Measurements from ENCODE around the gene ING4.
"Not testable (repeated sequence)": the region's sequence is repeated elsewhere in the genome, so short reads cannot be mapped to it uniquely, and the experiment has no call there.

Gene ING4

GRCh38 chr12:6662906-6663742 is at the start of gene ING4:
Gene ING4, minus strand, starts transcription at chr12:6663119. Its CDS starts 18 bp downstream, at chr12:6663101.
- DNase-seq, result peak; percentile 100

- DNase-seq, result no peak
Observed at GRCh38 chr12:6708960-6709394, 46.1 kb upstream of the ING4 start.

DNA sequence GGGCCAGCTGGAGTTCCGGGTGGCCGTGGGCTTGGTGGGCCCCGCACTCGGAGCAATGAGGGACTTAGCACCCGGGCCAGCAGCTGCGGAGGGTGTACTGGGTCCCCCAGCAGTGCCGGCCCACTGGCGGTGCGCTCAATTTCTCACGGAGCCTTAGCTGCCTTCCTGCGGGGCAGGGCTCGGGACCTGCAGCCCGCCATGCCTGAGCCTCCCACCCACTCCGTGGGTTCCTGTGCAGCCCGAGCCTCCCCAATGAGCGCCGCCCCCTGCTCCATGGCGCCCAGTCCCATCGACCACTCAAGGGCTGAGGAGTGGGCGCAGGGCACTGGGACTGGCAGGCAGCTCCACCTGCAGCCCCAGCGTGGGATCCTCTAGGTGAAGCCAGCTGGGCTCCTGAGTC is 45.4 kb upstream of the ING4 start:
- not testable (repeated sequence) for DNase-seq

GRCh38 chr12:6703631-6704030 is 40.7 kb upstream of the ING4 start:
- DNase-seq, result no peak

DNA sequence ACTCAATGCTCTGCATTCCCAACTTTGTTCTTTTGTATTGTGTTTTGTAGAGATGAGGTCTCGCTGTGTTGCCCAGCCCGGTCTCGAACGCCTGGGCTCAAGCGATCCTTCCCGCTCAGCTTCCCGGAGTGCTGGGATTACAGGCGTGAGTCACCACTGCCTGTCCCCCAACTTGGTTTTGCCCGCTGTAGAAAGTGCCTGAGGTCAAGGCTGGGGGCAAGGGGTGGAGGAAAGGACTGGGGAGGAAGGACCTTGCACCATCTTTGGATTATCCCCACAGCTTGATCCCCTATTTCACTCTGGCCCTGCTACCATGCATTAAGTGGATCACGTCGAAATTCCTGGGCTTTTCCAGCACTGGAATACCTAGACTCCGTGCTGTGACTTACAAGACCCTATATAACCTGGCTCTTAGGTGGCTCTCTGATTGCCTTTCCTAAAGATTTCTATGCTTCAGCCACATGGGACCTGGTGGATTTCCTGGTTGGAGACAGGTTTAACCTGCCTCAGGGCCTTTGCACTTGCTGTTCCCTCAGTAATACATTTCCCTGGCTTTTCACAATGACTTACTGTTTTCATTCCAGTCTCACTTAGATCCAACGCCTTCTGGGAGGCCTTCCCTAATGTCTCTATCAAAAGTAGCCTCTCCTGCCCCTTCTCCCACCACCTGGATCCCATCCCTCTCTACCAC is 38.3 kb upstream of the ING4 start:
- no peak for DNase-seq

DNA sequence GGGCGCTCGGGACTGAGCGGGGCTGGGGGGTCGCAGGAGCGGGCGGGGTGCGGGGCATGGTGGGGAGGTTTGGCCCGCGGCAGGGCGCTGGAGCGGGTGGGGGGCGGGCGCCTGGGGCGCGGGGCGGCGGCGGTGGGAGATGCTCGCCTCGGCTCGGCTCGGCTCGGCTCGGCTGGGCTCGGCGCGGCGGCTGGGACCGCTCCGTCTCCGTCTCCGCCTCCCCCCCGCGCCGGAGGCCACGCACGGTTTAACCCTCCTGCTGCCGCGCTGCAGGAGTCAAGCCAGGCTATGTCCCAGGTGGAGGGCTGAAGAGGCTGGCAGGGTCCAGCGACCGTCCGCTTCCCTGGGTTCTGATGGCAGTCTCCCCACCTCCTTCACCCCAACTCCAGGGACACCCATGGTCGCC is 37.7 kb upstream of the ING4 start, which contains the start of gene PIANP:
PIANP (minus strand) TSS at position 170 of the 406 bp plus-strand sequence. CDS start 2,754 bp downstream, outside the sequence.
- DNase-seq, result no peak

- no peak for DNase-seq
Observed at GRCh38 chr12:6699989-6700645, 37.2 kb upstream of the ING4 start.

- DNase-seq, result no peak
Observed at GRCh38 chr12:6699259-6699988, 36.5 kb upstream of the ING4 start.

DNA sequence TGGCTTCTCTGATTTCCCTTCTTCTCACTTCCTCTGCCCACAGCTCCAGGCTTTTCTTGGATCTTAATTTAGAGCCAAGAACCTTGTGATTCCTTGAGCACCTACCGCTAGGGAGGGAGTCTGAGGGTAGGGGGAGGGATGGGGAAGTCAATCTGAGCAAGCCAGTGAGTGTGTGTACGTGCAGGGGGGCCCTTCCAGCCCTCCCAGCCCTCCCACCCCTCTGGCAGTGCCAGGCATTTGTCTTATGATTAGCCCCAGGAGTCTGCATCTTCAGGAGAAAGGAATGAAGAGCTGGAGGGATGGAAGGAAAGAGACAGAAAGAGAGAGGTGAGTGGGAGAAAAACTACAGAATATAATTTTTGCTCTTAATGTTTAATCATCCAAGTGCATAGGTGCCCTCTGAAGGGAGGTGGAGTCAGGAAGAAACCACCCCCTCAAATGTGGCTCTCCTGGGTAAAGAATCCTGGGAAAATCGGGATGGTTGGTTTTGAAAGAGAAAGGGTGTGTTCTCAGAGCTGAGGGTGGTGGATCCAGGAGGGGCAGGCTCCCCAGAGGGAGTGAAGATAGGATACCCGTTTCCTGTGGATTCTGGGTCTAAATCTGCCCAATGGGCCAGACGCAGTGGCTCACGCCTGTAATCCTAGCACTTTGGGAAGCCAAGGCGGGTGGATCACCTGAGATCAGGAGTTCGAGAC is 35.6 kb upstream of the ING4 start:
- DNase-seq, result no peak

- peak; percentile 35 for DNase-seq
Observed at GRCh38 chr12:6697584-6698351, 34.8 kb upstream of the ING4 start.

GRCh38 chr12:6696690-6697583 is 34.0 kb upstream of the ING4 start:
- no peak for DNase-seq

DNA sequence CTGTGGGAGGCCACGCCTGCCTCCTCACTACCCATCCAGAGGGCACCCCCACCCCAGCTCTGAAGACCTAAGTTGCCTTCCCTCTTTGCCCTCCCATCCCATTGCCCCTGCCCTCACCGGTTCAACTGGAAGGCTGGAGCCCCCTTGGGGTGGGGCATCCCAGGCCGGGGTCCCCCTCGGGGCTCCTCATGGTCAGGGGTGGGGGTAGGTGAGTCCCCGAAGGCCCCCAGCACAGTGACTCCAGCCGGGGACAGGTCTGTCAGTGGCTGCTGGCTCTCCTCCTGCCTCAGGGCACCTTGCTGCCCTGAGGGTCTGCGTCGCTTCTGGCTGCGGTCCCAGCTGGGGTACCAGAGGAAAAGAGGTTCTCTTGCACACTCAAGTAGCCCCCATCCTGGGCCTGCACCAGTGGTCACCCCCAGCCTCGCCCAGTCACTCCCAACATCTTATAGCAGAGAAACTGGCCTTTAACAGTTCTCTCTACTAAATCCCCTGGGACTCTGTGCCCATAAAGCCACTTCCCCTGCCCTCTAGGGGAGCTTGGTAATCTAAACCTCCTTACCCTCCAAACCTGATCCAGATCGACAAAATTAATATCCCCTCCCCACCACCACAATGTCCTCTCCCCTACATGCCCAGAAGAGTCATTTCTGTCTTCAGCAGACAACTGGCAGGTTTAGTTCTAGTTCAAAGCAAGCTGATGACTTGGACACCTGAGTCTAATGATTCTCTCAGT is 32.6 kb upstream of the ING4 start:
- DNase-seq, result no peak

- no peak for DNase-seq
Observed at GRCh38 chr12:6694701-6695100, 31.8 kb upstream of the ING4 start.

DNA sequence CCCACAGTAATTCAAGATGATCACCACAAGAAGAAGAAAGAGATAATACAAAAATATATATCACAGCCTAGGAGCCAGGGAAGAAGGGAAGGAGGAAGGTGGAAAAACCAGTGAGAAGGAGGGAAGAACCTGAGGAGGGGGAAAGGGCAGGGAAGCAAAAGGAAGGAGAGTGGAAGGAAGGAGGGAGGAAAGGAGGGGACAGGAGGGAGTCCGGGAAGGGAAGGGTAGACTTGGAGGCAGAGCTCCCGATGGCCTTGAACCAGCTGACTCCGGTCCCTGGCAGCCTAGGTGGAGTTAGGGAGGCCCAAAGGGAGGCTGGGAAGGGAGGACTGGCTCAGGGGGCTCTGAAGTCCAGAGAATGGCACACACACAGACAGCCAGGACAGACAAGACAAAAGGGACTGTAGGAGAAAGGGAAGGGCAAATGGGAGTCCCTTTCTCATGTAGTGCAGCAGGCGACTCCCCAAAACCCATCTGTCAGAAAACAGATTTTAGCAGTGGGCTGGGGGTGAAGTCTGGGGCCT is 31.0 kb upstream of the ING4 start:
- no peak for DNase-seq

DNA sequence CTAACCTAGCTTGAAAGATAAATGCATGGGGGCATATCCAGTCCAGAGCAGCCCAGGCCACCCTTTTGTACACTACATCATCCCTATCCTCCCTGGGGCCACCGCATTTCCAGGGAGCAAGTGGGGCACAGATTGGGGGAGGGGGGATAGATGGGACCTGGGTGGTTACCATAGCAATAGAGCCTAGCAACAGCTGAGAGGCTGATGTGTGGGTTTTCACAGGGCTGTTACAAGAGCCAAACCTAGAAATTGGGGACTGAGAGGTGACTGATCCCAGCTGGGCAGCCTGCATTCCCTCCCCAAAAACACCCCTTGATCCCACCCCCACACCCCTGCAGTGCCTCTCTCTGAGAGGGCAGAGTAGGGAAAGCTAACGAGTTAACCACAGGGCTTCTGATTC is 30.0 kb upstream of the ING4 start:
- no peak for DNase-seq

DNA sequence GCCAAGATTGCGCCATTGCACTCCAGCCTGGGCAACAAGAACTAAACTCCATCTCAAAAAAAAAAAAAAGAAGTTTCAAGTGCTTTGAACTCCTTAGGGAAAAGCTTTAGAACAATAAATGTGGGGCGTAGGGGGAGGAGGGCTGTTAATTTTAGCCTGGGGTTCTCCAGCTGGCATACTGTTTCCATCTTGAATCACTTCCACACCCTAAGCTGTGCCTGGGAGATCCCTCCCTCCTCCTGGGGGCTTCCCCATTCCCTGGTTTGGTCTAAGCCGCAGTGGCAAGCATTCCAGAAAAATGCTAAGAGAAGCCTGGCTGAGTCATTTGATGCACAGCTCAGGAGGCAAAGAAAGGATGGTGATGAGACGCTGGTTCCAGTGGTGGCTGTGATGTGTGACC is 28.6 kb upstream of the ING4 start:
- no peak for DNase-seq

DNA sequence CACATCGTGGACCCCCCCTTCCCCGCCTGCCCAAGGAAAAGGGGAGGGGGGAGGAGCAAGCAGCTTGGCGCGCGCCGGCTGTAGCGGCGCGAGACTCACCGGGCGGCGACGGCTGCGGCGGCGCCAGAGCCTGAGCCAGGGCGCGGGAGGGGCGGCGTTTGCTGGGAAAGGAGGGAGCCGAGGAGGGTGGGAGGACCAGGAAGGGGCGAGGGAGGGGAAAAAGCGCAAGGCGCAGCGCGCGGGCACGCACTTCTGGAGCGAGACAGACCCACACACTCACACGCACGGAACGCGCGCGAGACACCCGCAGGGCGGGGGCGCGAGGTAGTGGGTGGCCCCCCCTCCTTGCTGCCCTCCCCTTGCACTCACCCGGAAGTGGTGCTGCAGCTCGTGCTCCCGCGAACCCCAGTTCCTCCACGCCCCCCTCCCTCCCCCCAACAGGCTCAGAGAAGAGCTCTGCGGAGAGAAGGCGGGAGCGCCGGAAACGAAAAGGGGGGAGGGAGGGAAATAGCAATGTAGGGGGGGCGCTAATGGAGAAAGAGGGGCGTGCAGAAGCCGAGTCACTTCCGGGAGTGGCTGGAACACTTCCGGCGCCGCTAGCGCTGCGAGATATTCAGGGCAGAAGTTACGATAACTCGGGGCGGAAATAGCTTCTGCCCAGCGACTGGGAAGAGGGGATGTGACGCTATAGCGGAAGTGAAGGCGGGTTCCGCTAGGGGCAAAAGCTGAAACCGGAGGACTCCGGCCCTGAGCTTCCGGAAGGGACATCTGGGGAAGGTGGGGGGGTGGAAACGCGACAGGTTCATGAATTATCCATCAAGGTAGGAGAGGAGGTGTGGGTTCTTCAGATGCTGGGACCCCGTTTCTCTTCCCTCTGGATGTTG is 26.3 kb upstream of the ING4 start, which contains the start of gene ZNF384:
ZNF384 (minus strand) TSS at position 377 of the 884 bp plus-strand sequence. CDS start 9,855 bp downstream, outside the sequence.
- peak; percentile 100 for DNase-seq

DNA sequence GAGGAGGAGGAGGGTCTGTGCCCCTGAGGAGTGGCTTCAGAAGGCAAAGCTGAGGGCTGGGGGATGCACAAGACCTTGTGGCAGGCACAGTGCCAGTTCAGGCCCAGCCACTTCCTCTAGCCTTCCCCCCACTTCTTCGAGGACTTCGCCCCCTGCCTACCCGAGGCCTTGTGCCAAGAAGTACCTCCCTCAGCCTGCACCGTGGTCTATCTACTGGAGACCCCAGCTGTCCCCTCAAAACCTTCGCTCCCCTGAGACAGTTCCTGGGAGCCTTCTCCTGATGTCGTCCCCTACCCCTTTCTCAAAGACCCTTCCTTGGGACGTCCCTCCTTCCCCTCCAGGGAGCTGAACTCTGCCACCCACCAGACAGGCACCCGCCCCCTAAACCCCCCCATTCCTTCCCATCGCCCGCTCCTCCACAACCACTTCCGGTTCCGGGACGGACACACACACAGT is 25.7 kb upstream of the ING4 start:
- DNase-seq, result peak; percentile 30
